ENCODE results near the gene FYN. TPM values are rescaled to one million over a fixed set of nuclear protein-coding genes. Genes with fewer than 3 reads are reported as not detected.

Gene FYN
- total RNA-seq, 1 experiment from 2014 or later: 7.2 TPM

DNA sequence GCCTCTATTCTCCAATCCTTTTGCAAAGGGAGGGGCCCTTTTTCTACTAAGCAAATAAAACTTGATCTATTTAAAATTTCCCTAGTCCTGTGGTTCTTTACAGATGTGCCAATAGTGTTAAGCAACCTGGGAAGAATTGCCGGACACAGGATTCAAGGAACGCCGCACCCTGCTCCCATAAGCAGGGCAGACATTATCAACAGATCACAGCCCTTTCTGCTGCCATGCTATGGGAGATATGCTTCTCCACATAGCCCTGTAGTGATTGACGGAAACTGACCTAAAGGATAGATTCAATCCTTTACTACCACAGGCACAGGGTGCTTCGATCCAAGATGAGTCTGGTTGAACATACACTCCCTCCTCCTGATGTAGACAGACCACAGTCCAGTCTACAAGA, 149.2 kb downstream of the FYN start:
- no peak overlapping the region for H3K27ac Mint-ChIP-seq (ENCODE audit: unreplicated experiment)
- CTCF ChIA-PET: no interaction called here

DNA sequence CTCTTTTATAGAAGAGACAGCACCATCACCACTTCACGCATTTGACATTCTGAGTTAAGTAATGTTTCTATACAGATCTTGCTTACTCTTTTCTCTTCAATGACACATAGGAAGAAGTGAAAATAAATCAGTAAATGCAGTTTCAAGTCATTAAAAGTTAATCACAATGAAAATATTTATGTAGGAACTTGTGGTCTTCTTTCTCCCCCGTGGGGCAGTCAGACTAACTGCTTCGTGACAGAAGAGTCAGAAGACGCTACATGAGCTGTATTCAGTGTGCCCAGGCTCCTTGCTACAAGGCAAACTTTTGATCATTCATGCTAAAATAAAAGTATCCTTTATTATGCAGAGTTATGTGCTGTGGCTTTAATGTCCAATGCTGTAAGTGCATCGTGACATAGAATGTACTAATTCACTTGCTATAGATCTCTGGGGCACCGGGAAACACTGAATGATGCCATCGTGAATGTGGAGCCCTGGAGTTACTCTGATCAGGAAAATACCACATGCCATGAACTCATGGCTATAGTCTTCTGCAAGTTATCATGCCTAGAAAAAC, 149.8 kb downstream of the FYN start:
- intact Hi-C loops (cut with micrococcal nuclease; ENCODE audit: unreplicated experiment): no loop called here
- CTCF ChIA-PET: no interaction called here
- no peaks in the 10 kb centered on the region for H3K9me3 ChIP-seq
- H3K36me3 Mint-ChIP-seq (ENCODE audit: insufficient read depth, unreplicated experiment): no peaks in the 10 kb centered on the region
- POLR2A ChIA-PET: interaction anchor here (0.7 kb wide), 1 partner anchor 45 kb away, joined by 3 read pairs; no protein-coding TSS in a partner anchor
- peaks cover 12% of the 10 kb centered on the region for H3K9me3 Mint-ChIP-seq (ENCODE audit: unreplicated experiment)
- peaks cover 5% of the 10 kb centered on the region for H3K27me3 Mint-ChIP-seq (ENCODE audit: insufficient read depth, unreplicated experiment)
- no peak overlapping the region for H3K27ac Mint-ChIP-seq (ENCODE audit: unreplicated experiment)
- H3K27me3 ChIP-seq (replicated peaks; ENCODE audit: control insufficient read depth, insufficient read depth, low read length): no peaks in the 10 kb centered on the region
- no peak overlapping the region for H3K4me3 Mint-ChIP-seq (ENCODE audit: unreplicated experiment)
- H3K36me3 ChIP-seq (ENCODE audit: control insufficient read depth, insufficient read depth, low read length): no peaks in the 10 kb centered on the region
- no peak for DNase-seq
- no peak overlapping the region for H3K4me3 ChIP-seq (ENCODE audit: low read depth, low read length)
- no peaks in the 10 kb centered on the region for H3K4me1 Mint-ChIP-seq (ENCODE audit: low read depth, unreplicated experiment)
- BruUV-seq (replicated peaks): no TSS peak
- no peaks in the 10 kb centered on the region for H3K4me1 ChIP-seq
- TF ChIP-seq, protein P1, sequence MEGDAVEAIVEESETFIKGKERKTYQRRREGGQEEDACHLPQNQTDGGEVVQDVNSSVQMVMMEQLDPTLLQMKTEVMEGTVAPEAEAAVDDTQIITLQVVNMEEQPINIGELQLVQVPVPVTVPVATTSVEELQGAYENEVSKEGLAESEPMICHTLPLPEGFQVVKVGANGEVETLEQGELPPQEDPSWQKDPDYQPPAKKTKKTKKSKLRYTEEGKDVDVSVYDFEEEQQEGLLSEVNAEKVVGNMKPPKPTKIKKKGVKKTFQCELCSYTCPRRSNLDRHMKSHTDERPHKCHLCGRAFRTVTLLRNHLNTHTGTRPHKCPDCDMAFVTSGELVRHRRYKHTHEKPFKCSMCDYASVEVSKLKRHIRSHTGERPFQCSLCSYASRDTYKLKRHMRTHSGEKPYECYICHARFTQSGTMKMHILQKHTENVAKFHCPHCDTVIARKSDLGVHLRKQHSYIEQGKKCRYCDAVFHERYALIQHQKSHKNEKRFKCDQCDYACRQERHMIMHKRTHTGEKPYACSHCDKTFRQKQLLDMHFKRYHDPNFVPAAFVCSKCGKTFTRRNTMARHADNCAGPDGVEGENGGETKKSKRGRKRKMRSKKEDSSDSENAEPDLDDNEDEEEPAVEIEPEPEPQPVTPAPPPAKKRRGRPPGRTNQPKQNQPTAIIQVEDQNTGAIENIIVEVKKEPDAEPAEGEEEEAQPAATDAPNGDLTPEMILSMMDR (IDR thresholded peaks at IDR 0.05; ENCODE audit: insufficient read depth in 1 of 2, low read depth in 1 of 2, low read length in 1 of 2, severe bottlenecking in 1 of 2, unreplicated experiment in 1 of 2): no peak

More for the DNA sequence above, 149.2 kb downstream of the FYN start:
- no peaks in the 10 kb centered on the region for H3K4me1 Mint-ChIP-seq (ENCODE audit: low read depth, unreplicated experiment)
- DNase-seq: no peak
- H3K4me3 Mint-ChIP-seq (ENCODE audit: unreplicated experiment): no peak overlapping the region
- TF ChIP-seq, protein P1 (IDR thresholded peaks at IDR 0.05; ENCODE audit: insufficient read depth in 1 of 2, low read depth in 1 of 2, low read length in 1 of 2, severe bottlenecking in 1 of 2, unreplicated experiment in 1 of 2): no peak
- POLR2A ChIA-PET: interaction anchor here (0.7 kb wide), 1 partner anchor 44 kb away, joined by 3 read pairs; no protein-coding TSS in a partner anchor
- BruUV-seq (replicated peaks): no TSS peak
- intact Hi-C loops (cut with micrococcal nuclease; ENCODE audit: unreplicated experiment): no loop called here
- Histone ChIP-seq H3K9me3 (no peaks in the 10 kb centered on the region), H3K4me3 (ENCODE audit: low read depth, low read length) (no peak overlapping the region), H3K36me3 (ENCODE audit: control insufficient read depth, insufficient read depth, low read length) (no peaks in the 10 kb centered on the region), H3K27me3 (replicated peaks; ENCODE audit: control insufficient read depth, insufficient read depth, low read length) (no peaks in the 10 kb centered on the region), H3K4me1 (no peaks in the 10 kb centered on the region)
- H3K9me3 Mint-ChIP-seq (ENCODE audit: unreplicated experiment): peaks cover 12% of the 10 kb centered on the region
- H3K27me3 Mint-ChIP-seq (ENCODE audit: insufficient read depth, unreplicated experiment): peaks cover 5% of the 10 kb centered on the region
- H3K36me3 Mint-ChIP-seq (ENCODE audit: insufficient read depth, unreplicated experiment): no peaks in the 10 kb centered on the region

DNA sequence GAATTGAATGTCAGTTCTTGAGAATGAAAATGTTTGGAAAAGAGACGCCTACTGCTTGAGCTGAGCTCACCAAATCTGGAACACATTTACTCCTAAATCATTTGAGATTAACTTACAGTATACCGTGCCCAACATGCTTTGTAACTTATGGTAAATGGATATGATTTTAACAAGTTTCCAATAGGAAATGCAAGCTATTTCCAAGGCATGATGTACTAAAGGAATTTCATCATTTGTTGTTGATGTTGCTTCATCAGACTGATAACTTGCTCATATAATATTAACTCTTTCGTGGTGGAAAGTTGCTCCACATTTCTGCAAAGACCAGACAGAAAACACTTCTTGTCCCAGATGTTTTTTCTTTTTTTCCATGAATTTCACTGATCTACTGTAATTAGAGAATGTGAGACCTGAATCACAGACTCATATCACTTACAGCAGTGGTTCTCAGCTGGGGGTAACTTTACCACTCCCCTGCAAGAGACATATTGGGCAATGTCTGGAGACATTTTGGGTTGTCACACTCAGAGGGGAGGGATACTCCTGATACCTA, 151.0 kb downstream of the FYN start:
- CTCF ChIA-PET: interaction anchor here (0.6 kb wide), 1 partner anchor 12 kb away, joined by 3 read pairs; no protein-coding TSS in a partner anchor
- H3K36me3 ChIP-seq (ENCODE audit: control insufficient read depth, insufficient read depth, low read length): no peaks in the 10 kb centered on the region
- Mint-ChIP-seq H3K4me3 (ENCODE audit: unreplicated experiment) (no peak overlapping the region), H3K9me3 (ENCODE audit: unreplicated experiment) (peaks cover 12% of the 10 kb centered on the region), H3K4me1 (ENCODE audit: low read depth, unreplicated experiment) (no peaks in the 10 kb centered on the region), H3K36me3 (ENCODE audit: insufficient read depth, unreplicated experiment) (no peaks in the 10 kb centered on the region), H3K27me3 (ENCODE audit: insufficient read depth, unreplicated experiment) (peaks cover 5% of the 10 kb centered on the region), H3K27ac (ENCODE audit: unreplicated experiment) (no peak overlapping the region)
- no TSS peak for BruUV-seq (replicated peaks)
- POLR2A ChIA-PET: no interaction called here
- H3K4me1 ChIP-seq: no peaks in the 10 kb centered on the region
- H3K27me3 ChIP-seq (replicated peaks; ENCODE audit: control insufficient read depth, insufficient read depth, low read length): no peaks in the 10 kb centered on the region
- intact Hi-C loops (cut with micrococcal nuclease; ENCODE audit: unreplicated experiment): no loop called here
- no peak for DNase-seq
- TF ChIP-seq, protein P1 (IDR thresholded peaks at IDR 0.05; ENCODE audit: insufficient read depth in 1 of 2, low read depth in 1 of 2, low read length in 1 of 2, severe bottlenecking in 1 of 2, unreplicated experiment in 1 of 2): no peak
- H3K4me3 ChIP-seq (ENCODE audit: low read depth, low read length): no peak overlapping the region
- no peaks in the 10 kb centered on the region for H3K9me3 ChIP-seq
